ENCODE data around the gene PRICKLE1.

PRICKLE1 gene

GRCh38 chr12:42589465-42590329 lies at the start of gene PRICKLE1:
Gene PRICKLE1, minus strand, starts transcription at chr12:42589746. Its CDS starts 117,230 bp downstream, at chr12:42472516.
- peak; percentile 53 for DNase-seq

- DNase-seq: no peak
Observed at GRCh38 chr12:42638697-42639096, 49.2 kb upstream of the PRICKLE1 start.

- no peak for DNase-seq
Observed at GRCh38 chr12:42638011-42638410, 48.5 kb upstream of the PRICKLE1 start.

GRCh38 chr12:42636993-42637392 lies 47.4 kb upstream of the PRICKLE1 start:
- no peak for DNase-seq

- no peak for DNase-seq
Observed at GRCh38 chr12:42633594-42633993, 44.0 kb upstream of the PRICKLE1 start.

- no peak for DNase-seq
Observed at GRCh38 chr12:42631513-42631912, 42.0 kb upstream of the PRICKLE1 start.

GRCh38 chr12:42630314-42630713 lies 40.8 kb upstream of the PRICKLE1 start:
- no peak for DNase-seq

- DNase-seq: no peak
Observed at GRCh38 chr12:42627151-42627550, 37.6 kb upstream of the PRICKLE1 start.

- peak; percentile 14 for DNase-seq
Observed at GRCh38 chr12:42625611-42626010, 36.1 kb upstream of the PRICKLE1 start.

- DNase-seq: no peak
Observed at GRCh38 chr12:42617622-42618021, 28.1 kb upstream of the PRICKLE1 start.

GRCh38 chr12:42615006-42615405 lies 25.5 kb upstream of the PRICKLE1 start:
- no peak for DNase-seq

- DNase-seq: no peak
Observed at GRCh38 chr12:42612231-42612613, 22.7 kb upstream of the PRICKLE1 start.

GRCh38 chr12:42611571-42612230 lies 22.2 kb upstream of the PRICKLE1 start:
- DNase-seq: no peak

- no peak for DNase-seq
Observed at GRCh38 chr12:42609605-42610004, 20.1 kb upstream of the PRICKLE1 start.

- no peak for DNase-seq
Observed at GRCh38 chr12:42608196-42608825, 18.8 kb upstream of the PRICKLE1 start.

GRCh38 chr12:42607584-42608058 lies 18.1 kb upstream of the PRICKLE1 start:
- no peak for DNase-seq

- DNase-seq: no peak
Observed at GRCh38 chr12:42606471-42606870, 16.9 kb upstream of the PRICKLE1 start.

- DNase-seq: no peak
Observed at GRCh38 chr12:42605685-42606084, 16.1 kb upstream of the PRICKLE1 start.

GRCh38 chr12:42603246-42603990 lies 13.9 kb upstream of the PRICKLE1 start:
- DNase-seq: no peak

- DNase-seq: no peak
Observed at GRCh38 chr12:42593874-42594273, 4.3 kb upstream of the PRICKLE1 start.

- DNase-seq: peak; percentile 36
Observed at GRCh38 chr12:42590330-42590934, 886 bp upstream of the PRICKLE1 start.

All from NCI-H1105 treated with DMSO at 0.1 percent for 48 hours (cell line).